SU-DHL-6 (cell line): ENCODE measurements around the gene DDR2.

ENCODE experiments used
- EZH2phosphoT487 ChIP-seq: fragments of 200-600 bp; sonication (generic), shearing (Covaris generic); conservative IDR thresholded peaks from 2 replicates; pipeline ENCODE4 v1.6.1; 2018; ENCODE audit warnings: mild to moderate bottlenecking, antibody characterized with exemption, low read length, moderate library complexity, mixed read lengths
- TF ChIP-seq, protein P1 (sequence below): fragments of 200-600 bp; sonication (generic); IDR thresholded peaks from one replicate; pipeline ENCODE4 v1.5.1; 2017; ENCODE audit warnings: antibody characterized with exemption, mild to moderate bottlenecking, low read length, moderate library complexity; ENCODE audit not compliant: insufficient read depth, poor library complexity, severe bottlenecking

DNA sequence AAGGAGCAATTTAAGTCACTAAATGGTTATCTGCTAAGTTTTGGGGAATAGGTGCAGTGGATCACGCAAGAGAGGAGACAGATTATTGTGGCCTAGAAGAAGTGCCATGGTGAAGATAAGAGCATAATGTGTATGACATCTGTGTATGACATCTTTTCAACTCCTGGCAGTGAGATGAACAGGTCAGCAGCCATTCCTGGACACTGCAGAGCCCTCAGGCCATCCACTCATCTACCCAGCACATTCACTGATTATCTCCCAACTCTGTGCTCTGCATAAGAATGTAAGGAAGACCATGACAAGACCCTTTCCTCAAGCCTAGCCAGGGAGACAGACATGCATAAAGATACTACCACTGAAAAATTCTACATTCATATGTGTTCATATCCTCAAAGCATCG is 73.7 kb downstream of the DDR2 start:
- TF ChIP-seq, protein P1, sequence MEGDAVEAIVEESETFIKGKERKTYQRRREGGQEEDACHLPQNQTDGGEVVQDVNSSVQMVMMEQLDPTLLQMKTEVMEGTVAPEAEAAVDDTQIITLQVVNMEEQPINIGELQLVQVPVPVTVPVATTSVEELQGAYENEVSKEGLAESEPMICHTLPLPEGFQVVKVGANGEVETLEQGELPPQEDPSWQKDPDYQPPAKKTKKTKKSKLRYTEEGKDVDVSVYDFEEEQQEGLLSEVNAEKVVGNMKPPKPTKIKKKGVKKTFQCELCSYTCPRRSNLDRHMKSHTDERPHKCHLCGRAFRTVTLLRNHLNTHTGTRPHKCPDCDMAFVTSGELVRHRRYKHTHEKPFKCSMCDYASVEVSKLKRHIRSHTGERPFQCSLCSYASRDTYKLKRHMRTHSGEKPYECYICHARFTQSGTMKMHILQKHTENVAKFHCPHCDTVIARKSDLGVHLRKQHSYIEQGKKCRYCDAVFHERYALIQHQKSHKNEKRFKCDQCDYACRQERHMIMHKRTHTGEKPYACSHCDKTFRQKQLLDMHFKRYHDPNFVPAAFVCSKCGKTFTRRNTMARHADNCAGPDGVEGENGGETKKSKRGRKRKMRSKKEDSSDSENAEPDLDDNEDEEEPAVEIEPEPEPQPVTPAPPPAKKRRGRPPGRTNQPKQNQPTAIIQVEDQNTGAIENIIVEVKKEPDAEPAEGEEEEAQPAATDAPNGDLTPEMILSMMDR, result no peak
- no peak for TF ChIP-seq EZH2phosphoT487
